ENCODE measurements around the gene ARMC3.

Gene ARMC3

GRCh38 chr10:23016636-23017035 lies 88.8 kb downstream of the ARMC3 start:
- no peak for DNase-seq (ENCODE audit: low read depth in 1 of 2, low spot score in 1 of 2)

GRCh38 chr10:23019633-23020032 lies 91.8 kb downstream of the ARMC3 start:
- no peaks in the 10 kb centered on the region for H3K27me3 ChIP-seq (ENCODE audit: insufficient read depth, poor library complexity, severe bottlenecking)
- TF ChIP-seq GABPA (IDR thresholded peaks at IDR 0.05; ENCODE audit: low read depth): no peak
- no peak for TF ChIP-seq SPI1 (IDR thresholded peaks at IDR 0.05; ENCODE audit: borderline replicate concordance, low read depth)
- TF ChIP-seq REST (IDR thresholded peaks at IDR 0.05; ENCODE audit: insufficient replicate concordance, low read depth): no peak
- TF ChIP-seq POLR2AphosphoS5 (IDR thresholded peaks at IDR 0.05; ENCODE audit: low read depth): no peak
- TF ChIP-seq CTCF (IDR thresholded peaks at IDR 0.05; ENCODE audit: insufficient read depth, low read length): no peak
- no peak overlapping the region for H3K4me3 ChIP-seq (replicated peaks; ENCODE audit: insufficient read depth, low read length)
- H3K27ac ChIP-seq (replicated peaks): no peak overlapping the region
- DNase-seq (ENCODE audit: low read depth in 1 of 2, low spot score in 1 of 2): no peak

More at GRCh38 chr10:23016636-23017035, 88.8 kb downstream of the ARMC3 start:
- no peak for TF ChIP-seq POLR2AphosphoS5 (IDR thresholded peaks at IDR 0.05; ENCODE audit: low read depth)
- no peak for TF ChIP-seq SPI1 (IDR thresholded peaks at IDR 0.05; ENCODE audit: borderline replicate concordance, low read depth)
- no peak for TF ChIP-seq REST (IDR thresholded peaks at IDR 0.05; ENCODE audit: insufficient replicate concordance, low read depth)
- TF ChIP-seq GABPA (IDR thresholded peaks at IDR 0.05; ENCODE audit: low read depth): no peak
- TF ChIP-seq CTCF (IDR thresholded peaks at IDR 0.05; ENCODE audit: insufficient read depth, low read length): no peak
- no peak overlapping the region for H3K4me3 ChIP-seq (replicated peaks; ENCODE audit: insufficient read depth, low read length)
- H3K27me3 ChIP-seq (ENCODE audit: insufficient read depth, poor library complexity, severe bottlenecking): no peaks in the 10 kb centered on the region
- no peak overlapping the region for H3K27ac ChIP-seq (replicated peaks)

- TF ChIP-seq POLR2AphosphoS5 (IDR thresholded peaks at IDR 0.05; ENCODE audit: low read depth): no peak
- TF ChIP-seq SPI1 (IDR thresholded peaks at IDR 0.05; ENCODE audit: borderline replicate concordance, low read depth): no peak
- TF ChIP-seq REST (IDR thresholded peaks at IDR 0.05; ENCODE audit: insufficient replicate concordance, low read depth): no peak
- TF ChIP-seq GABPA (IDR thresholded peaks at IDR 0.05; ENCODE audit: low read depth): no peak
- no peak for TF ChIP-seq CTCF (IDR thresholded peaks at IDR 0.05; ENCODE audit: insufficient read depth, low read length)
- DNase-seq (ENCODE audit: low read depth in 1 of 2, low spot score in 1 of 2): no peak
- Histone ChIP-seq H3K4me3 (replicated peaks; ENCODE audit: insufficient read depth, low read length) (no peak overlapping the region), H3K27me3 (ENCODE audit: insufficient read depth, poor library complexity, severe bottlenecking) (no peaks in the 10 kb centered on the region), H3K27ac (replicated peaks) (no peak overlapping the region)
Observed at GRCh38 chr10:23021430-23021829, 93.6 kb downstream of the ARMC3 start.

Measured in HL-60 (cell line).